ENCODE measurements around the gene ACP1.

The ACP1 gene

DNA sequence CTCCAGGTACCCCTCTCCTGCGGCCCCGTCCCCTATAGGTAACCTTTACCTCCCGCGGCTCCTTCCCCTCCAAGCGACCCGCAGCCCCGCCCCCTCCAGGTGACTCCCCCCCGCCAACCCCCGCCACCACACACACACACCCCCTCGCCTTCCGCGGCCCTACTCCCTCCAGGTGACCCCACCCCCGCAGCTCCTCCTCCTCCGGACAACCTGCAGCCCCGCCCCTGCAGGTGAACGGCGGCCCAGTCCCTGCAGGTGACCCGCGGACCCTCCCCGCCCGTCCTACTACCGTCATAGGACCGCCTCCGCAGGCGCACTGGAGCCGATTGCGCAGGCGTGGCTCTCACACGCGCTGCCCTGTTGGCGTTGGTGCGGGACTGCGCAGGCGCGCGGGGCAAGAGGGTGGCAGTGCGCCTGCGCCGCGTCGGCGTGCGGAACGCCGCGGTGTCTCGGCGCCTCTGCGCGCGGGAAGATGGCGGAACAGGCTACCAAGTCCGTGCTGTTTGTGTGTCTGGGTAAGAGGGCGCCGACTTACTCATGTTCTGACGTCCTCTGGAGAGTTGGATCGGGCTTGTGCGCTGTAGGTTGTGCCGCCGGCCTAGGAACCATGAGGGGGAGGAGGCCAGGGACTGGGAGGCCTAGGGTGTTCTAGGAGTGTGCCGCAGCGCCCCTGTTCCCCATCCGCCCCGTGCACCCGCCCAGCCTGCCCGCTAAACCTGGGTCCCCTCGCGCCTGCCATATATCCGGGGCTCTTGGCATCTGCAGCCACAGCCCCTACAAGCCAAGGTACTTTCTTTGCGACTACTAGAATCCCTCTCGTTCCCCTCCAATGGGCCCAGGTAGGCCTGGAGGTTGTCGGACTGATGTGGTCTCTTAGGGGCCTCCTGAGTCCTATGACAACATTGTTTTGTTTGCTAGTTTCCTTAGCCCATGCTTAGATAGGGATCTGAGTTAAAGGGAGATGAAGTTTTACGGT is at the start of gene ACP1:
ACP1 (plus strand) TSS at position 455 of the 976 bp plus-strand sequence; CDS start at position 473, 18 bp downstream.
- peak; percentile 66 for DNase-seq

DNA sequence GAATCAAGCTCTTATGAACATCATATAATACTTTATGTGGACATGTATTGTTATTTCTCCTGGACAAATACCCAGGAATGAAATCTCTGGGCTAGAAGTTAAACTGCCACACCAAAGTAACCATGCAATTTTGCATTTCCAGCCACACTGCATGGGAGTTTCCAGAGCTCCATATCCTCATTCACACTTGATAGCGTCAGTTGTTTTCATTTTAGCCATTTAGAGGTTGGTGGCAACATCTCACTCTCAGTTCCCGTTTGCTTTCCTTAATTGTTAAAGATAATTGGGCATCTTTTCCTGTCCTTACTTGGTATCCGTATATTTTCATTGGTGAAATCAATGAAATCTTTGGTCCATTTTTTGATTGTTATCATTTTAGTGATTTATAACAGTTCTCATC is 48.7 kb upstream of the ACP1 start:
- no peak for DNase-seq

DNA sequence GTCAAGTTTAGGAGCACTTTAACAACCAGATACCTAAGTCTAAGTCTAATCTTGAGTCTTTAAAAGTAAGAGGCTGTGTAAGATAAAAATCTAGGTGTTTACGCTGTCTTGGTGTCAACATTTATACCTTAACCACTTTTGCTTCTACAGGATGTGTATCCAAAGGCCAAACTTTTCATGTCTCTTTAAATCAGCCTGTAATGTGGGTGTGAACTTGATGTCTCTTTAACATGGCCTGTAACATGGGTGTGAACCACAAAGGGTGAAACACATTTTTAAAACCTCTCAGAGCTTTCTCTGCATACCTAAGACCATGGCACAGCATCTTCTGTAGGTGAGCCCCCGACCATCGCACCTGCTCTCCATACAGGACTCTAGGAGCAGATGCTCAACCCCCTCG is 41.3 kb upstream of the ACP1 start:
- no peak for DNase-seq

DNA sequence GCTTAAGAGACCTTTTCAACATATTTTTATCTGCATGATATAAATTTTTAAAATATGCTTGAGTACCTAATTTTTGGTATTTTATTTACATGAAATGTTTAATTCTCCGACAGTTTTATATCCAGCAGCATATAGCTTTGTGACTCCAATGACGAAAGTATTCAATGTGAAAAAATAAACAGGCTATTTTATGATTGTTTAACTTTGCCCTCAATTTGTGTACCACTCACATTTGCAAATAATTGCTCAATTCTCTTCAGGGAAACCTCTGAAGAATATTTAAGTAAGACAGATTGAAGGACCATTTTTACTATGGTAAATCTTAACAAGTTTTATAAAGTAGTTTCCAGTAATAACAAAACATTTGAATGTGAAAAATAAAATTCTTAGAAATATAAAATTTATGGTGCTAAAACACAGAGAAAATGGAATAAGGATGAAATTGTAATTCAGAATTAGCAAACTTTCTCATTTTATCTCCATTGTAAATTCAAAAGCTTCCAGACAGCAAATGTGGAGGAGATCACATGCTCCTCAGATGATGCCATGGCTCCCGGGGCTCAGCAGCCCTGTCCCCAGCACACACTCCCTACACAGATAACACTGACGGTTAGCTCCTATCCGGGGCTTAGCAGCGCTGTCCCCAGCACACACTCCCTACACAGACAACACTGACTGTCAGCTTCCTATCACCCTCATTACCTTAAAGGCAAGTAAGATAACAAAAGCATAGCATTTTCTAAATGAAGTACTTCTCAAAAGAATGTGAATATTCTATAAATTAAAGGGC is 40.6 kb upstream of the ACP1 start:
- no peak for DNase-seq

DNA sequence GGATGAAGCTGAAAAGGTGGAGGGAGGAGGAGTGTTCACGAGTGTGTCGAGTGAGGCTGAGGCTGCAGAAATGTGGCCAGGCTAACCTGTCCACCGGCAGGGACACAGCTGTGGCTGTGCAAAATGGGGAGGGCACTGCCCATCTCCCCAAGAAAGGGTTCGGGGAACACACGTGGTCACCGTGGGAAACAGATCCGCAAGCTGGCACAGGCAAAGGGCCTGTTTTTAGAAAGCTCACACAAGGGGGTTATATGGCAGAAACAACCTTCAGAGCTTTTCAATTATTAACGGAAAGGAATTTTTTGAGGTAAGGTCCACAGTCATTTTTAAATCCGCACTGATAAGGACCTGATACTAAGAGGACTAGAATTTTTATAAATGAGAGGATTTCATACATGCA is 36.6 kb upstream of the ACP1 start:
- no peak for DNase-seq

DNA sequence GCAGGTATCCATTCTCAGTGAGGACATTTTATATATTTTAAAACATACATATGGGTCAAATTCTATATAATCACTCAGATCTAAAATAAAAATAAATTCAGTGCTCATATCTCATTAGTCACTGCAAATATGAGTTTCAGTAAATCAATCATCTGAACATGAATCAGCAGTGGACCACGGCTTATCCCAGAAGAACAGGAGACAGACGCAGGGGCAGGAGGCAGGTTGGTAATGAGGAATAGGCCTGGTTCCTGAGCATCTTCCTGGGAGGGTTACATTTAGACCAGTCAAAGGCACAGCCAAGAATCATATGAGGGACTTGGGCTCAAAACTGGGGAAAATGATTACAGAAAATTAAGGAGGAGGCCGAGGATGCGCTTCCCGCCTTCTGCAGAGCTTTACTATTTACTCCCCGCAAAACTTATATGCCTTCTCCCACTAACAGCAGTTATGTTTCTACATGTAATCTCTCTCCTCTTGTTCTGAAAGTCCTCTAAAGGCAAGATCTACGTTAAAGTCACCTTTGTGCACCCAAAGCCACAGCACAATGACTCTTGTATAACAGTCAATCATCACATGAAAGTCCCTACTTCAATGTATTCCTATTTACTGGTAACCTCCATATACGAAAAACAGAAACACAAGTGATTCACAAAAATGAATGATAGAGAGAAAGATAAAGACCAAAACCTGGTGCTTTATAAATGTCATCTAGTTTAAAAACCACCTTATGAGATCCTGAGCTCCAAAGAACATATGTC is 36.0 kb upstream of the ACP1 start:
- DNase-seq = no peak

DNA sequence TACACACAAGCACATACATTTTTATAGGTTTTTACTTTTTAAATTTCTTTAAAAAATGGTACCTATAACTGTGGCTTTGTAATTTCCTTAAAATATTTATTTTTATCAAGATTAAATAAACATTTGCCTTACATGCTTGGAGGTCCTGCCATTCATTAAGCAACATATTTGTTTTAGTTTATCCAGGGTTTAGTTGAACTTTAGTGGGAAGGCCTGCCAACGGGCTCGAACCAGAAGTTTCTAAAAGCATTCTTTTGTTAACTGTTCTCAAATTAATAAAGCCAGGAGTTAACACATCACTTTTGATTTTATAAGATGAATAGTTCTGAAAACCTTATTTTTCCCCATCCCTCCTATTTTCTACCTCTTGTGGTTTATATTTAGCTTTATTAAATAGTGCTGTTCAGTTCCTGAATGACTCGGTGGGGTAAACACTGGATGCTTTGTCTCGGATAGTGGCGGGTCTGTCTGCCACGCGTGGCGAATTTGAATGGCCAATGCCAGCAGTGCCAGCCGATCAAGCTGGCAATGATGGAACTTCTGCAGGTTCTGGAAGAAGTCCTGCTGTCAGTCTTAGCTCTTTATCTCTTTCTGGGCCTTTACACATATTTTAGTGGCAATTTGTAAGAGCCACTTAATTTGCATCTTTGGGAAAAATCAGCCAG is 33.1 kb upstream of the ACP1 start:
- no peak for DNase-seq

DNA sequence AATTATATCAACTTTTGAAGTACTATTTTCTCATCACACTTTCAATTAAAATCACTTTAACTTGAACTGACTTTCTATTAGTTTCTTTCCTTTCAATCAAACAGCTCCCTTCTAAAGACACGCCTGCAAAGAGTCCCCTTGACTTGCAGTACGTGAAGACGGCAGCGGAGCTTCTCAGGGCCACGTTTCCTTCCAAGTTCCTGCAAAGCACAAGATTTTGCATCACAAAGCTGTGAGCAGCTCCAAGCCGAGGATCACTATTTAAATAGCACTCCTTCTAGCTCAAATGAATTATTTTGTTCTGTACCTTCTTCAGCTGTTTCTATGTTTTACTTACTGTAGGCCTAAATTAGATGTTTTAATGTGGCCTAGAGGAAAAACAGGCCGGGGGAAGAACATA is 31.7 kb upstream of the ACP1 start:
- no peak for DNase-seq

DNA sequence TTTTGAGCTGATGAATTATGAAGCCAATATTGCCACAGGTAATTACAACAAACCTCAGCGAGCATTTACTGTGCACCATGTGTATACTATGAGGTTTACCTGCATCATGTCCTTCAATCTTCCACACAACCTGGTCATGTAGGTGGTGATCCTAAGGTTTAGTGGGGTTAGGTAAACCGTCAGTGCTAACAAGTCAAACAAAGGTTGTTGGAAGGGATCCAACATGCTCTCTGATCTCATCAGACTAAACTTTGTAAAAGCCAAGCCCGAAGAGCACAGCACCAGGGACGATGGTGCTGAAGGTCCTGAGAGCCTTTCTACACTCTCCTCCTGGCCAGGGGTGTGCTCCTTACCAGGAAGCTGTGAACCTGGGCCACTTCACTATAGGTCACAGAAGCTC is 30.3 kb upstream of the ACP1 start:
- no peak for DNase-seq

DNA sequence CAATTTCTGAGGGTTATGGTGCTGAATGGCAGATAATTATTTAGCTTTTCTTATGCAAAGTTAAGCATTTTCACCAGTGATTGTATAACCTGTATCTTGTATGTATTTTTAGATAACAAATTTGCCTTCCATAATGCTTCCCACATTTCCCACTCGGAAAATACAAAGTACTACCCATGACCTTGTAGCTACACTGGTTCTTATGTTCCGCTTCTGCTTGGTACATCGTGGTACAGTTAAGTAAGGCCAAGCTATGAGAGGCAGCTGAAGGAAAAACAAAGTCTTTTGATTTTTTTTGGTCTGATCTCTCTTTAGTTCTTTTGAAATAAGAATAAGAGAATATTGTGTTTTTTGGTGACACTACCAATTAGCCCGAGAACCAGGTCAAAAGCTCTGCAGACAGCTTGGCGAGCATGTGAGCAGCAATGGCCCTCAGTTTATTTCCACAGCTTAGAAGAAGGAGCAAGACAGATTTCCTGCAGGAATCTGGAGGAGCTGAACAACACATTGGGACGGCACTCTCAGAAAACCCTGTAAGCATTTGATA is 27.7 kb upstream of the ACP1 start:
- DNase-seq = no peak

DNA sequence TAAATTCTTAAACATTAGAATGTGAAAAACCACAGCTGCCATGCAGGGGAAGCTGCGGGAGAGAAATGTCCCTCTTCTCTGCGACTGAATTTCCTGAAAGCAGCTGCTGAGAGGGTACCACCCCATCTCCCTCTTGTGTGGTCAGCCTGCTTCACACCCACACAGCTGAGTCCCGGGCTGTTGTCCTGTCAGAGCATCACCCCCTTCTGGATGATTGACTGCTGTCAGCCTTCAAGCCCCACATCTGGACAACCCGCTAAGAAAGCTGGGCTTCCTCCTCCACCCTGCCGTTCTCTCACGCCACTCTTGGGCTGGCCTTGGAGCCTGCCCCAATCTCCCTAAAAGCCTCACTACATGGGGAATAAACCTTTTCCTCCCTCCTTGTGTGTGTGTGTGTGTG is 26.9 kb upstream of the ACP1 start:
- no peak for DNase-seq

DNA sequence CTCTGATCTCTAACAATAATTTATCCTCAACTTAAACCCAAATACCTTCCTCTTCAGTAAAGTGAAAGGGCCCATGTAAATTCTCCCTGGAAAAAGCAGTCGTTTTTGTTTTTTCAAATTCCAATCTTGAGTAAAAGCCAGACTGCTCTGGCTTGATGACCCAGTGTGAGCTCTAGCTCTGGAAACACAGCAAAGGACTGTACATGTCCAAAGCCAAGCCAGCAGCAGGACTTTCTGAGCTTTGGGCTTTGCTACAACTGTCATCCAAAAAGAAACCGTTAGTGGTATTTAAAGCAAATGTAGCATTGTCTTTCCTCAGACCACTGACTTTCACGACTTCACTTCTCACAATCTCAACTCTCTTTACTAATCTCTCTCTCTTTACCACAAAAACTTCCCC is 26.3 kb upstream of the ACP1 start:
- no peak for DNase-seq

DNA sequence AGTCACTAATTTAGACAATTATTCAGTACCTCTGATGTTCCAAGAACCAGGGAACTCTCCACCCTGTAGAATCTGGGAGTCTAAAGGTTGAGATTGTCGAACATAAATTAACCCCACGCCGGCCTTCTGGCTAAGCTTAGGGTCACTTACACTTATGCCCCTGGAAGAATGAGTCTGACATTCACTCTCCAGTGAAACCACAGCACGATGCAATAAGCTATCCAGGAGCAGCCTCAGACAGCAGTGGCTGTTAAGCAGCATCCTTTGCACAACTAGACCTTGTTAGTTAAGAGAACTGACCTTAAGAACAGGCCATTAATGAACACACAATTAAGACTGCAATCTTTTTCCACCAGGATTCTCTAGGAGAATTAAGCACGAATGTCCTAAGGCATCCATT is 25.9 kb upstream of the ACP1 start:
- DNase-seq = no peak

DNA sequence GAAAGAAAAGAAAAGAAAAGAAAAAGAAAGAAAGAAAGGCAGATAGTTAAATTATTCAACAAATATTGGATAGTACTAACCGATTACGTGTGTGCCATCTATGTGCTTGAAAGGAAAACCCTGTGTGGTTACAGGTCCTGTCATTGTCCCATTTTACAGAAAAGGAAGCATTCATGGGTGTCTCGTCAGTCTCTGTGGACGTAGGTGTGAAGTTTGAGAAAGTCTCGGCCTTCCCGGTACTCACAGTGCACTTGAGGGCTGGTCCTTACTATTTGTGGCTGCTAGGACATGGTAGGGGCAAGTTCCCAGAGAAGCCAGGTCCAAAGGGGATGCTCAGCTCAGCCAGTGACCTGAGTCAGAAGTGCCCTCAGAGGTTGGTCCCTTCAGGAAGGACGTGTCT is 20.2 kb upstream of the ACP1 start:
- DNase-seq = no peak

DNA sequence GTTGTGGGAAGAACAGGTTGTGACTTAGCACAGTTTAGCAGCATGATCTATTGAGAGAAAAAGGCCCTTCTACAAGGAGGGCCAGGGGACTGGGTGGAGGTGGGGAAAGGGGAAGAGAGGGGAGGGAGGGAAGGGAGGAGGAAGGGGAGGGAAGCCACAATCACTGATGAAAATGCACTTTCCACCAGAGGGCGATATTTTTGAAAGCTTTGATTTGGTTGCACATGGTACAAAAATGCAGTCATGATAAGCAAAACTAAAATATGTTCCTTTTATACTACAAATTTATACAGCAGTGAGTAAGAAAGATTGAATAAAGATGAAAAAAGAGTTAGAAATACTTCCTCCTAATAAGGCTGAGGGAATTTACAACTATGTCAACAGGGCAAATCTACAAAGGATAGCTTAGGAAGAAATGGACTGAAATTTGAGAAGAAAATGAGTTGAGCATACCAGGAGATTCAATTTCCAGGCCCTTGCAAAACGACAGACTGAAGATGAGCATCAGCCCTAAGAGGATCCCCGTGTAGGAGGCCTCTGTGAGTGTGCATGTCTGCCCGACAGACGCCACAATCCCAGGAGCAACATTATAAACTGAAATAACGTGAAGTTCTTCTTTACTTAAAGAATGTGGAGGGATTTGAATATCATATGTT is 18.1 kb upstream of the ACP1 start:
- peak; percentile 10 for DNase-seq

DNA sequence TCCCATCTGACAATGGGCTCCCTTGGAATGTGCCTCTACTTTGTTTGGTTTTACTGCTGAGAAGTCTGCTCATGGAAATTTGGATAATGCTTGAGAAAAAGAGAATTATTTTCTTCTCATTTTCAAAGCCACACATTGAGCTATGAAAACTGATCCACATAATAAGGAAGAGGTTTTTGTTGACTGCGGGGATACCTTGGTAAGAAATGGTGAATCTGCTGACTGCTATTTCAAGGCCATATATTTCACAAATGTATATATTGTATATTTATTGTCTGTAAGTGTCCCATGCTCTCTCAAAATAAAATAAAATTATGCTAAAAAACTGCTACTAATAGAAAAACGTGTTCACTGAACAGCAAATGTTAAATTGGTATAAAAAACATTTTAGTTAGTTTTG is 16.0 kb upstream of the ACP1 start:
- no peak for DNase-seq

DNA sequence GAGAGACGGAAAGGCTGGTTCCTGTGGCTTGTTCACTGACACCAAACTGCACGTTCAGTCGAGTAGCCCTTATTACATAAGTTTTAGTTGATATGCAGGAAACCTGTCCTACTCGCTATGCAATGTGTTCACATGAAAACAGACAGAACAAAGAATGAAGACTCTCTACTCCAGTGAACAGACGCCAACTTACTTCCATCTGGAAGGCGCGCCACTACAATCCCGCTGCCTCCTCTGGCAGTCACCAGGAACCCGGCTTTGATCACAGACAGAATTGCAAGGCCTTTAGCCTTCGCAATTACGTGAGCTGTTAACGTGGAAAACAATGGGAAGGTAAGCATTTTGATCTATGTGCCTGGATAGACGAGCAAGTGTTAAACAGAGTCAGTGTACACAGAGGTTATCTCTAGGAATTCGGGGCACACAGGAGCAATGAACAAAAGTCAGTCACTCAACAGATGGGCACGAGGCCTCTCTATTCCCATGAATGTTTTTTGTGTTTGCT is 15.2 kb upstream of the ACP1 start:
- no peak for DNase-seq

DNA sequence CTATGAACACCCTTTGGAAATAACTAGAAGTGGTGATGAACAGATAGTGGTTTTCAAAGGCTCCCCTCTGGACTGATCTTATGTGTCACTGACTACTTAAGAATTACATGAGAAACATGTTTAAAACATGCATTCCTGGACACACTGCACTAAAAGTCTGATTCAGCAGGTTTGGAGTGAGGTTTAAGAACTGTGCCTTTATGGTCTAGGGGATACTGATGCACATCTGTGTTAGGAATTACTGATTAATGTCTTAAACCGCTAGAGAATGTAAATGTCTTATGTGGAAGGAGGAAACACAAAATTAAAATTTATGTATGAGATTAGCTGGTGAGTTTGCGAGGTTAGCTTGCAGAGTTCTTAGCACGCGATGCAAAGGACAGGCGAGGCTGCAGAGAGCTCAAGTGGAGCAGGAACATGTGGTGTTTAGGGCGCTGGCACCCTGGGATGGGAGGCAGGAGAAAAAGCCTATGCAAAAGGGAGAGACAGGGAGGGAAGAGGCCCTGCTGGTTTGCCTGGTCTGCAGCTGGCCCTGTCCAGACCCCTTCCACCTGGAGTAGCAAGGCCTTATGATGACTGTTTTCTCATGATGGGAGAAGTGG is 12.6 kb upstream of the ACP1 start:
- no peak for DNase-seq

DNA sequence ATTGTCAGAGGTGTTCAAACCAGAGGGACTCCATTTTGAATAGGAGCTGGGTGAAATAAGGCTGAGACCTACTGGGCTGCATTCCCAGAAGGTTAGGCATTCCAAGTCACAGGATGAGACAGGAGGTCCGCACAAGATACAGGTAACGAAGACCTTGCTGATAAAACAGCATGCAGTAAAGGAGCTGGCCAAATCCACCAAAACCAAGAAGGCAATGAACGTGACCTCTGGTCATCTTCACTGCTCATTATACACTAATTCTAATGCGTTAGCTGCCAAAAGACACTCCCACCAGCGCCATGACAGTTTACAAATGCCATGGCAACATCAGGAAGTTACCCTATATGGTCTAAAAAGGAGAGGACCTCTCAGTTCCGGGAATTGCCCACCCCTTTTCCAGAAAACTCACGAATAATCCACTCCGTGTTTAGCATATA is 11.5 kb upstream of the ACP1 start:
- no peak for DNase-seq

DNA sequence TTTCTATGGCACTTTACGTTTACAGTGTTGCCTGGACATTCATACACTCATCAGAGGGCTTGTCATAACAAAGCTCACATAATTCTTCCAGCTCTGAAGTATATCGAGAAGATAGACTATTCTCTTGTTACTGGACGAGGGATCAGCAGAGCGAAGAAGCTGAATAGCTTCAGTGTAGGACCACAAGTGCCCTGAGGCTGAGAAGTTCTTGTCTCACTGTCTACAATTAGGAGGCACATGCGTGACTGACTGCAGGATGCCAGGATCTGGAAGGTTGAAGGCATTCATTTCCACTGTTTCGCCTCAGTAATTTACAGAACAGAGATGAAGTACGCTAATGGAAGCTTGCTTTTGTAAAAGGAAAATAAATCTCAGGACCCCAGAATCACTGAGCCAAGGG is 10.5 kb upstream of the ACP1 start:
- no peak for DNase-seq

DNA sequence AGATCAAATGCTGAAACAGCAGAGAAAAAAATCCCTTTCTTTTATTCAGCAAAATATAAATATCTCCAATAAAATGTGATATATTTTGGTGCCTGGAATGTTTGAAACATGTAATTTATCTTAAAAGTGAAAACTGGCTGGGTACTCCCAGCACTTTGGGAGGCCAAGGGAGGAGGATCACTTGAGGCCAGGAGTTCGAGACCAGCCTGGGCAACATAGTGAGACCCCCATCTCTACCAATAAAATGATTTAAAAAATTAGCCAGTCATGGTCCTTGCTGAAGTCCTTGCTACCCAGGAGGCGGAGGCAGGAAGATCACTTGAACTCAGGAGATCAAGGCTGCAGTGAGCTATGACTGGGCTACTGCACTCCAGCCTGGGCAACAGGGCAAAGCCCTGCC is 9.6 kb upstream of the ACP1 start:
- DNase-seq = no peak

Measured in NCI-H2029 treated with DMSO at 0.1 percent for 48 hours (cell line).